Breast epithelium (tissue), 3 donors: ENCODE measurements around the gene SAFB.

ENCODE experiments used
- CTCF ChIP-seq, 3 donors: fragments of 450-650 bp; IDR thresholded peaks; one replicate each; pipeline ENCODE4 v1.5.1; 2016 to 2017; ENCODE audit warnings: antibody characterized with exemption in 3 of 3, mild to moderate bottlenecking in 3 of 3, moderate library complexity in 3 of 3
- POLR2A ChIP-seq: fragments of 450-650 bp; IDR thresholded peaks from one replicate; pipeline ENCODE4 v1.6.1; 2016; ENCODE audit warnings: antibody characterized with exemption, mild to moderate bottlenecking, moderate library complexity

GRCh38 chr19:5632657-5633056 is 9.8 kb downstream of the SAFB start:
- TF ChIP-seq CTCF (IDR thresholded peaks at IDR 0.05) (no peak), POLR2A (no peak)
